Stomach (tissue), 9 donors: Measurements from ENCODE around the gene FAS. TPM values are rescaled to one million over a fixed set of nuclear protein-coding genes. Genes with fewer than 3 reads are reported as not detected.

Source experiments
- DNase-seq, 2 donors: peaks; one replicate each; pipeline versions ENCODE4 v3.0.0 to v3.0.0-alpha.2; 2013 to 2019
- H3K27ac ChIP-seq, 5 donors: fragments of 200-600 bp in 4 of 5; sonication (generic) in 4 of 5; one replicate each; pipeline ENCODE4 v1.5.1; 2013 to 2019; ENCODE audit warnings: mild to moderate bottlenecking in 1 of 5, moderate library complexity in 1 of 5
- H3K27me3 ChIP-seq, 3 donors: fragments of 200-600 bp; sonication (generic); one replicate each; pipeline ENCODE4 v1.5.1; 2017 to 2019; ENCODE audit warnings: mixed run types in 1 of 3
- H3K36me3 ChIP-seq, 4 donors: fragments of 200-600 bp; sonication (generic); 1 replicate in 3 of 4; 2 replicates in 1 of 4; pipeline ENCODE4 v1.5.1; 2016 to 2019
- H3K4me1 ChIP-seq, 4 donors: fragments of 200-600 bp; sonication (generic); one replicate each; pipeline ENCODE4 v1.5.1; 2016 to 2019
- H3K4me3 ChIP-seq, 4 donors: fragments of 200-600 bp; sonication (generic) in 3 of 4; one replicate each; pipeline ENCODE4 v1.5.1; 2016 to 2019; ENCODE audit warnings: mild to moderate bottlenecking in 1 of 4
- H3K9me3 ChIP-seq, 4 donors: fragments of 200-600 bp; sonication (generic); one replicate each; pipeline ENCODE4 v1.5.1; 2016 to 2019
- EP300 ChIP-seq: sonication (generic); formaldehyde crosslinking; IDR thresholded peaks from one replicate; pipeline ENCODE4 v1.6.1; 2017; ENCODE audit warnings: antibody characterized with exemption
- POLR2A ChIP-seq, 4 donors: fragments of 450-650 bp; IDR thresholded peaks; one replicate each; pipeline ENCODE4 v1.6.1; 2016; ENCODE audit warnings: antibody characterized with exemption in 4 of 4, control low read depth in 2 of 4, mild to moderate bottlenecking in 1 of 4, moderate library complexity in 1 of 4
- POLR2AphosphoS5 ChIP-seq, 3 donors: sonication (generic); formaldehyde crosslinking; IDR thresholded peaks; one replicate each; pipeline ENCODE4 v1.6.1; 2016; ENCODE audit warnings: antibody characterized with exemption in 3 of 3
- WGBS, 5 donors: extraction: QIAGEN DNeasy Blood & Tissue Kit in 3 of 5; methylation state at CpG; one replicate each; pipeline versions ENCODE4 v1.1.5 to v1.1.7; 2013 to 2018; 5-methylcytosine and 5-hydroxymethylcytosine counted together
- intact Hi-C: fragments of 100-400 bp; cut with DNase I; formaldehyde crosslinking; loops from one replicate; pipeline ENCODE4 v1.15.1; 2023; ENCODE audit warnings: low total_unique reads
- polyA plus RNA-seq, 3 donors: library from polyadenylated mRNA; stranded (reverse); fragments of 200-250 nt; gene quantifications; one replicate each; pipeline ENCODE4 v1.2.3, GENCODE V29; 2013
- total RNA-seq, 5 donors: library from RNA; depleted of rRNA; stranded (reverse); fragments of >200 nt; gene quantifications; one replicate each; pipeline versions ENCODE4 v1.1.0 to v1.2.3, GENCODE V29; 2014 to 2016
- TF ChIP-seq, protein P1 (sequence below), 7 experiments: fragments of 450-650 bp in 4 of 7; fragments of 200-600 bp in 3 of 7; sonication (generic) in 3 of 7; IDR thresholded peaks; one replicate each; pipeline ENCODE4 v1.5.1; 2016 to 2019; ENCODE audit warnings: antibody characterized with exemption in 7 of 7, control low read depth in 2 of 7, mild to moderate bottlenecking in 1 of 7
- donor health status: healthy with polysubstance abuse.
- donor health status: Bipolar disorder and iron deficiency.
- donor health status: healthy.

The FAS gene
- total and polyA plus RNA-seq, 8 donors = 5.0 to 107 (median 19.3) TPM; not detected in 1

- peak in 1 of 2 donors; percentile 48 for DNase-seq
- WGBS, 5 donors = 27 to 69% (median 57%) methylated on average over 1 of the region's 1 CpG
Observed at GRCh38 chr10:88957381-88957780, 33.2 kb upstream of the FAS start.

GRCh38 chr10:88958721-88959120 lies 31.9 kb upstream of the FAS start:
- Histone ChIP-seq H3K36me3 (no peaks in the 10 kb centered on the region), H3K9me3 (no peaks in the 10 kb centered on the region), H3K4me1 (peaks cover 0 to 10% (median 4%) of the 10 kb centered on the region in 4 donors), H3K27ac (no peak overlapping the region), H3K4me3 (no peak overlapping the region), H3K27me3 (no peaks in the 10 kb centered on the region)
- DNase-seq = no peak
- intact Hi-C loops = no loop called here
- TF ChIP-seq POLR2A (IDR thresholded peaks at IDR 0.05) (no peak), EP300 (no peak), POLR2AphosphoS5 (IDR thresholded peaks at IDR 0.05) (no peak)
- TF ChIP-seq, protein P1, sequence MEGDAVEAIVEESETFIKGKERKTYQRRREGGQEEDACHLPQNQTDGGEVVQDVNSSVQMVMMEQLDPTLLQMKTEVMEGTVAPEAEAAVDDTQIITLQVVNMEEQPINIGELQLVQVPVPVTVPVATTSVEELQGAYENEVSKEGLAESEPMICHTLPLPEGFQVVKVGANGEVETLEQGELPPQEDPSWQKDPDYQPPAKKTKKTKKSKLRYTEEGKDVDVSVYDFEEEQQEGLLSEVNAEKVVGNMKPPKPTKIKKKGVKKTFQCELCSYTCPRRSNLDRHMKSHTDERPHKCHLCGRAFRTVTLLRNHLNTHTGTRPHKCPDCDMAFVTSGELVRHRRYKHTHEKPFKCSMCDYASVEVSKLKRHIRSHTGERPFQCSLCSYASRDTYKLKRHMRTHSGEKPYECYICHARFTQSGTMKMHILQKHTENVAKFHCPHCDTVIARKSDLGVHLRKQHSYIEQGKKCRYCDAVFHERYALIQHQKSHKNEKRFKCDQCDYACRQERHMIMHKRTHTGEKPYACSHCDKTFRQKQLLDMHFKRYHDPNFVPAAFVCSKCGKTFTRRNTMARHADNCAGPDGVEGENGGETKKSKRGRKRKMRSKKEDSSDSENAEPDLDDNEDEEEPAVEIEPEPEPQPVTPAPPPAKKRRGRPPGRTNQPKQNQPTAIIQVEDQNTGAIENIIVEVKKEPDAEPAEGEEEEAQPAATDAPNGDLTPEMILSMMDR (IDR thresholded peaks at IDR 0.05) = no peak
- WGBS, 5 donors = 97 to 99% (median 98%) methylated on average over 6 of the region's 6 CpGs

More at GRCh38 chr10:88957381-88957780, 33.2 kb upstream of the FAS start:
- TF ChIP-seq POLR2AphosphoS5 (IDR thresholded peaks at IDR 0.05) (no peak), EP300 (no peak), POLR2A (IDR thresholded peaks at IDR 0.05) (no peak)
- TF ChIP-seq, protein P1 (IDR thresholded peaks at IDR 0.05) = no peak
- Histone ChIP-seq H3K4me1 (peaks cover 0 to 7% (median 4%) of the 10 kb centered on the region in 4 donors), H3K36me3 (no peaks in the 10 kb centered on the region), H3K27me3 (no peaks in the 10 kb centered on the region), H3K27ac (no peak overlapping the region), H3K4me3 (no peak overlapping the region), H3K9me3 (no peaks in the 10 kb centered on the region)
- intact Hi-C loops = no loop called here

DNA sequence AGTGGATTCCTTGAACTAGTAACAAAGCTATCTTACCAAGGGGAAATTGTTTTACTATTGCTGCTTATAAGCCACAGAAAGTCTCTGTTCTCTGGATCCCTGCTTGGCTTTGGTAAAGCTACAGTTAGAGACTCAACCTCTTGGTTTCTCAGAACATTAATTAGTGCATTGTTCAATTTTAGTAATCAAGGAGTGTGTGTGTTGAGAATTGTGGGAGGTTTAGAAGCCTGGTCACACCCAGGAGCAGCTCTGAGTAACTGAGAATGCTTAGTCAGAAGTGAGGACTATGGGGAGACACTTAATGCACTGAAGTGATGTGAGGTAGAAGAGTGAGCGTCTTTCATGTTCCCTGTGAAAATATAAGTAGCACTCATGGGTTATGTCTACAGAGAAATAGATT lies 29.8 kb upstream of the FAS start:
- WGBS, 5 donors = 85 to 90% (median 87%) methylated on average over 1 of the region's 1 CpG
- intact Hi-C loops = no loop called here
- Histone ChIP-seq H3K9me3 (no peaks in the 10 kb centered on the region), H3K36me3 (no peaks in the 10 kb centered on the region), H3K4me1 (peaks cover 0 to 24% (median 10%) of the 10 kb centered on the region in 4 donors), H3K27ac (peak overlapping the region in 1 of 5 donors; percentile 11), H3K4me3 (no peak overlapping the region), H3K27me3 (no peaks in the 10 kb centered on the region)
- DNase-seq = no peak
- TF ChIP-seq POLR2AphosphoS5 (IDR thresholded peaks at IDR 0.05) (no peak), POLR2A (IDR thresholded peaks at IDR 0.05) (no peak)
- TF ChIP-seq, protein P1 (IDR thresholded peaks at IDR 0.05) = no peak

DNA sequence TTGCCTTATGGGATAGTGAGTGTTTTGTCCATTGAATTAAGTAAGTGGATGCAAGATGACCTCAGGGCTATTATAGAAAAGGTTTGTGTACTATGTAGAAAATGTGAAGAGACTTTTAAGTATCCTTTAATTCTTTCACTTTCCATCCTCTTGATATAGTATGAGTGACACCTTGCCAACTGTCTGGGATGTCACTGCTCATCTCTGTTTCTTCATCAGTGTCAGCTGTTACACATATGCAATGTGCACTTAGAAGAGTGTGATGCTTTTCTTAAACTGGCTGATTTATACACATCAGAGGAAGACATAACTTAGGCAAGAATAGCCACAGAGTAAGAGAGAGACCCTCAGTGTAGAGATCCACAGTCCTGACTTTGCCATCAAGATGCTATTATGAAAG lies 29.3 kb upstream of the FAS start:
- Histone ChIP-seq H3K36me3 (no peaks in the 10 kb centered on the region), H3K9me3 (no peaks in the 10 kb centered on the region), H3K4me1 (peaks cover 0 to 26% (median 11%) of the 10 kb centered on the region in 4 donors), H3K27me3 (no peaks in the 10 kb centered on the region), H3K4me3 (no peak overlapping the region), H3K27ac (no peak overlapping the region)
- DNase-seq = no peak
- intact Hi-C loops = no loop called here
- TF ChIP-seq, protein P1 (IDR thresholded peaks at IDR 0.05) = no peak
- TF ChIP-seq POLR2A (IDR thresholded peaks at IDR 0.05) (no peak), POLR2AphosphoS5 (IDR thresholded peaks at IDR 0.05) (no peak), EP300 (no peak)
